HG02870 (cell line): ENCODE measurements around the gene IL4R.
"Not testable (repeated sequence)": the region's sequence is repeated elsewhere in the genome, so short reads cannot be mapped to it uniquely, and the experiment has no call there.

Source experiments
- ATAC-seq: cut with Tn5 transposase; IDR thresholded peaks from one replicate; pipeline ENCODE4 v1.9.1; 2021; ENCODE audit warnings: mild to moderate bottlenecking, moderate library complexity; ENCODE audit not compliant: unreplicated experiment

IL4R gene

GRCh38 chr16:27287887-27288286 lies 25.9 kb upstream of the IL4R start:
- no peak for ATAC-seq

- ATAC-seq: not testable (repeated sequence)
These were observed 25.5 kb upstream of the IL4R start for GRCh38 chr16:27288313-27288712.

DNA sequence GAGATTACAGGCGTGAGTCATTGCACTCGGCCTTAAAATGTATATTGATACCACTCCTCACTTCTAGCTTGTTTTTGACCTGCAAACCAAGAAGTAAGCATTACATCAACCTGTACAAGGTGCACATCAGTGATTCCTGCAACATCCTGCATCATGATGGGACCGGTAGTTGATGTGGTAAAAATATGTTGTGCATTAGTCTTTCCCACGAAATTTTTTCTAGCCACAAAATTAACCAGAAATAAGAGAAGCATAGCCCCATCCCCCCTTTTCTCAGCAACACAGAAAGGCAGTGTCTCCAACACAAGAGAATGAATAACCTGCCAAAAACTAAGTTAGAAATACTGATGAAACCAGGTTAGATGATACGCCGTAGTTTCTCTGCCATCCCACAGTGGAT lies 24.1 kb upstream of the IL4R start:
- no peak for ATAC-seq

- no peak for ATAC-seq
These were observed 23.2 kb upstream of the IL4R start for GRCh38 chr16:27290562-27290961.

- no peak for ATAC-seq
These were observed 22.7 kb upstream of the IL4R start for GRCh38 chr16:27291106-27291505.

DNA sequence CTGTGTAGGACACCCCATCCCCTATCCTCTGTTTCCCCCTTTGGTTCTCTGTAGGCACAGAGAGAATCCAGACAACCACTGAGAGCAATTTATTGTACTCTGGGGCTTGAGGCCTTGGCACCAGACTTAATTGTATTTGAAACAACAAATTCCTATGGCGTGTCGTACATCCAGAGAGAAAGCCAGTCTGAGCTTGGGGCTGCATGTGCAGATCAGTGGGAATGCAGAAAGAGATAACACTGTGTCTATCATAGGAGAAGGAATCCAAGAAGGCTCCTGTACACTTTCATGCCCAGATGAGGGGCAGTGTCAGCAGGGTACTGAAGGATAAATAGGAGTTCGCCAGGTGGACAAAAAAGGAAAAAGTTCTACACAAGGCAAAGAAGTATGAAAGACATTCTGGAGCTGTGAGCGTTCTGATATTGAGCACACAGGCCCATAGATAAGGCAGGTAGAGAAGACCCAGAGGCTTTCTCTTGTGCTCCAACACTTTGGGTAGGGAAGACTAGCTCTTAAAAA lies 22.0 kb upstream of the IL4R start:
- no peak for ATAC-seq

DNA sequence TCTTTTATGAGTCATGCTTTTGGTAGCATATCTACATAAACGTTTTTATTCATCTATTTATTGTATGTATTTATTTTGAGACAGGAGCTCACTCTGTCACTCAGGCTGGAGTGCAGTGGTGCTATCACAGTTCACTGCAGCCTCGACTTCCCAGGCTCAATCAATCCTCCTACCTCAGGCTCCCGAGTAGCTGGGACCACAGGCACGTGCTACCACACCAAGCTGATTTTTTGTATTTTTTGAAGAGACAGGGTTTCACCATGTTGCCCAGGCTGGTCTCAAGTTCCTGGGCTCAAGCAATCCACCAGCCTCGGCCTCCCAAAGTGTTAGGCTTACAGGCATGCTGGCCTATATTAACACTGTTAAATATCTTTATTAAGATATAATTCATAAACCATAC lies 20.4 kb upstream of the IL4R start:
- no peak for ATAC-seq

GRCh38 chr16:27298132-27298531 lies 15.6 kb upstream of the IL4R start:
- ATAC-seq: no peak

GRCh38 chr16:27301236-27301861 lies 12.4 kb upstream of the IL4R start:
- no peak for ATAC-seq

DNA sequence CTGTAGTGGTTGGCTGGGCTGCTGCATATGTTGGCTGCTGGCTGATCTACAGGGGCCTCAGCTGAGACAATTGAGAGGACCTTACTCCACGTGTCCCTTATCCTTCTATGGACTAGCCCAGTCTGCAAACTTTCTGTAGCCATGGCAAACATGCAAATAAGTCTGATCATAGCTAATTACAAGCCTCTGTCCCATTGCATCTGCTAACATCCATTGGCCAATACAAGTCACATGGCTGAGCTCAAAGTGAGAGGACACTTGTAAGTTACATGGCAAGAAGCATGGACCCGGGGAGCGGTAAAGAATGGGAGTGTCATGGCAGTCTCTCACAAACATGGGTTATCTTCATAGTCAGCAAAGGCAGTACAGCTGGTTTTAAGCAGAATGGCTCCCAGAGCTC lies 11.6 kb upstream of the IL4R start:
- no peak for ATAC-seq

- ATAC-seq: no peak
These were observed 10.3 kb upstream of the IL4R start for GRCh38 chr16:27303256-27304100.

GRCh38 chr16:27304102-27304501 lies 9.7 kb upstream of the IL4R start:
- ATAC-seq: no peak

DNA sequence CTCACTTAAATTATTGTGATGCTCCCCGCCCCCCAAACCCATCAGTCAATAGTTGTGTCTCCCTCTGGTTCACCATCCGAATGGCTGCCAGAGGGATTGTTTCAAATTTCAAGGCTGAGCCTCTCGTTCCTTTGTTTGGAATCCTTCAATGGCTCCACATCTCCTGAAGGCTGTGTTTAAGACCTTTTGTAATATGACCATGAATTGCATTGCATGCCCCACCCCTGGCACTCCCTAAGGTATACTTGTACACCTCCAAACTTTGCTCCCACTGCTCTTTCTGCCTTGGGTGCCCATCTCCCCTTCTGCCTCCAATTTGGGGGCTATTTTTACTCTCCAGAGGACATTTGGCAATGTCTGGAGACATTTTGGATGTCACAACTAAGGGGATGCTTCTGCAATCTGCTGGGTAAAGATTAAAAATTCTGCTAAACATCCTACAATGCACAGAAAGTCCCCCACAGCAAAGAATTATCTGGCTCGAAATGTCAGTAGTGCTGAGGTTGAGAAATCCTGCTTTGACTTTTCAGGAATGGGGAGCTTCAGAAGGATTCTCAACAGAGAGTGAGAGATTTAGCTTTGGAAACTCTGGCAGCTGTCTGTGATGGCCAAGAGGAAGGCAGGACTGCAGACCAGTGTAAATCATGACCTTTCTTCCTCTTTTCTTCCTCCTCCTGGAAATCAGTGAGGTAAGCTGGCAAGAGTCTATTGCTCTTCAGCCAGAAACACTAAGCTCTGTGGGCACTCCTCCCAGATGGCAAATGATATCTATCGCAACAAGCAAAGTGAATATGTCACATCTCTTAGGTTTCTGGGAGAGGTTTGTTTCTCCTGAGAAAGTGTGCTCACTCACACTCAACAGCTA lies 8.7 kb upstream of the IL4R start:
- no peak for ATAC-seq

DNA sequence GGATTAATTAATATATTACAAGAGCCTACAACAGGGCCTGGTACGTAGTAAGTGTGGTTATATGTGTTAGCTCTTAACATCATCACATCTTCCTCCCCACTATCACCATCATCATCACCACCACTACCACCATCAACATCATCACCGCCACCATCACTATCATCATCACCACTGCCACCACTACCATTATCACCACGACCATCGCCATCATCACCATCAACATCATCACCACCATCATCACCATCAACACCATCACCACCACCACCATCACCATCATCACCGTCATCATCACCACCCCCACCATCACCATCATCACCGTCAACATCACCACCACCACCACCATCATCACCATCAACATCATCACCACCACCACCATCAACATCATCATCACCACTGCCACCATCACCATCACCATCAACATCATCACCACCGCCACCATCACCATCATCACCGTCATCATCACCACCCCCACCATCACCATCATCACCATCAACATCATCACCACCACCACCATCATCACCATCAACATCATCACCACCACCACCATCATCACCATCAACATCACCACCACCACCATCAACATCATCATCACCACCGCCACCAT lies 7.8 kb upstream of the IL4R start:
- no peak for ATAC-seq

- no peak for ATAC-seq
These were observed 5.0 kb upstream of the IL4R start for GRCh38 chr16:27308792-27309191.

- no peak for ATAC-seq
These were observed 3.0 kb upstream of the IL4R start for GRCh38 chr16:27310576-27311447.

- ATAC-seq: no peak
These were observed 2.3 kb upstream of the IL4R start for GRCh38 chr16:27311448-27311830.

DNA sequence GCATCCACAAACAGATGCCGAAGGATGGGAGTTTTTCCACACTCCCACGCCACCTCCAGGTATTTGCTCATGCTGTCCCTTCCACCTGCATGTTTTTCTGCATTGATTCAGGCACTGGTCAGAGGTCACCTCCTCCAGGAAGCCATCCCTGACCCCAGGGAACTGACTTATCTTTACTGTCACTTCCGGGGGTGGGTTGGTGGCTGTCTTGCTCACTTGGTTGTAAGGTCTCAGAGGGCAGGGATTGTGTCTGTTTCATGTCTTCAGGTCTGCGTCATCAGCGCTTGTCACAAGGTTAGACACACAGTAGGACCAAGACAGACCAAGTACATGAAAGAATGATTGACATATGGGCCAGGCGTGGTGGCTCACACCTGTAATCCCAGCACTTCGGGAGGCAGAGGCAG lies 1.9 kb upstream of the IL4R start:
- no peak for ATAC-seq

DNA sequence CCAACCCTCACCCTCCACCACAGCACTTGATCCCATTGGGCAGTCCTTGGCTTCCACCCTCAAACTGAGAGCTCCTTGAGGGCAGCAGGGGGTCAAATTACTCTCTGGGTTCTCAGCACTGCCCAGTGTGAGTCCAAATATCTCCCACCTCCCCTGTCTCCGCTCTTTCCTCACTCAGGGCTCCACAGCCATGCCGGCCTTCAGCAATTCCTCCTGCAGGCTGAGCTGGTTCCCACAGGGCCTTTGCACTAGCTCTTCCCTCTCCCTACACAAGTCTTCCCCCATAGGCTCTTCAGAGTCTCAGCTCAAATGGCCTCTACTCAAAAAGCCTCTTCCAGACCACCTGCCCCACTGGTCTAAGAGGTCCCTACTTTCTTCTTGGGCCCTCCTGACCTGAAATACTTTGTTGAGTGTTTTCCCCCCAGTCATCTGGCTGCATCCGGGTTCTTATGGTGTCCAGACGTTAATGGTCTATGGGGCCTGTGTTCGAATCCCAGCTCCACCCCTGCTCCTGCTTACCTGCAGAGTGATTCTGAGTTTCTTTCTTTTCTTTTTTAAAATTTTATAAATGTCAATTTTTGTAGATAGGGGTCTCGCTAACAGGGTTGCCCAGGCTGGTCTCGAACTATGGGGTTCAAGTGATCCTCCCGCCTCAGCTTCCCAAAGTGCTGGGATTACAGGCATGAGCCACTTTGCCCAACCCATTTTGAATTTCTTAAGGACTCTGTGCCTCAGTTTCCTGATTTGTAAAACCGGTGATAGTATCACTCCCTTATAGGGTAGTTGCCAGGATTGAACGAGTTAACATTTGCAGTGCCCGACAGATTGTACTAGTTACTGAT lies 973 bp upstream of the IL4R start:
- ATAC-seq: no peak
